Cardiac fibroblast (primary cell): ENCODE data around the gene SKOR1.

Experiments used
- DNase-seq, 2 donors: peaks; one replicate each; pipeline versions ENCODE4 v3.0.0 to v3.0.0-alpha.2; 2010; ENCODE audit warnings: low read depth in 2 of 2
- H3K4me3 ChIP-seq, 2 donors: replicated peaks in 1 of 2; 1 replicate in 1 of 2; 2 replicates in 1 of 2; pipeline ENCODE4 v1.5.1; 2011; ENCODE audit warnings: low read depth in 2 of 2, low read length in 2 of 2, mild to moderate bottlenecking in 2 of 2, moderate library complexity in 1 of 2
- CTCF ChIP-seq: IDR thresholded peaks from one replicate; pipeline ENCODE4 v1.5.1; 2011; ENCODE audit warnings: low read depth, mild to moderate bottlenecking, low read length, inconsistent platforms

SKOR1 gene

DNA sequence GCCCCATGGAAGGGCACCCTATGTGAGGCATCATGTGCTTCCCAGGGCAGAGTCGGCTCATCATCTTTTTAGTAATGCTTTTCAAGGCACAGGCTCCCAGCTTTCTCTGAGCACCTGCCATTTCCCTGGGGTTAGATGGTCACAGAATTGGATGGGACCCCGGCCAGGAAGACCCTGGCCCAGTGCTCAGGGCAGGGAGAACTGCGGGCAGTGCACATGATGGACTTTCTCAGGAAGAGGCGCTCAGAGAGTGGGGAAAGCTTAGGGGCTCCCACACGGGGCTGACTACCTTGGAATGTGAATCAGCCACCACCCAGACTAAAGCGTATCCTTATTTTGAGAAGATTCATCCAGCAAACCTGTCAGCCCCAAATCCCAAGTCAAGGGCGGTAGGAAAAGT lies 16.5 kb upstream of the SKOR1 start:
- no peak overlapping the region for H3K4me3 ChIP-seq
- no peak for TF ChIP-seq CTCF

GRCh38 chr15:67809441-67809840 lies 15.9 kb upstream of the SKOR1 start:
- DNase-seq, result no peak
- TF ChIP-seq CTCF, result no peak
- H3K4me3 ChIP-seq, result no peak overlapping the region

More for the DNA sequence above, 16.5 kb upstream of the SKOR1 start:
- DNase-seq, result no peak

GRCh38 chr15:67809866-67810265 lies 15.4 kb upstream of the SKOR1 start:
- TF ChIP-seq CTCF, result no peak

DNA sequence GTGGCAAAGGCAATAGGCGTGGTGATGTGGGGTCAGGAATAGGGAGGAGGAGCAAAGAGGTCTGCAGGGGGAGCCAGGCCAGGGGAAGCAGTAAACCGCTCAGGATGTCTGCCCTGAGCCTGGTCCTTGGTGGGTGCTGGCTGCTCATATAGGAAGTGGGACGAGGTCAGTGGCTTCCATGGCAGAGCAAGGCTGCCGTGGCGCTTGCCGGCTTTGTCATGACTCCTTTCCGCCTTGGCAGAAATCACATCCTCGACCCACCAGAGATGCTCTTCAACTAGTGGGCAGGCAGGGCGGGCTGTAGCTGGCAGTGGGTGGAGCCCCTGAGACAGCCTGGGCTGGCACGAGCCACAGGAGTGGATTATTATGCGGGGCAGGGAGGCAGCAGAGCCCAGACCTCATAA lies 13.1 kb upstream of the SKOR1 start:
- TF ChIP-seq CTCF, result no peak
- no peak overlapping the region for H3K4me3 ChIP-seq
- no peak for DNase-seq

More at GRCh38 chr15:67809866-67810265, 15.4 kb upstream of the SKOR1 start:
- no peak overlapping the region for H3K4me3 ChIP-seq
- DNase-seq, result no peak

GRCh38 chr15:67813104-67813634 lies 12.1 kb upstream of the SKOR1 start:
- TF ChIP-seq CTCF, result no peak
- no peak overlapping the region for H3K4me3 ChIP-seq

DNA sequence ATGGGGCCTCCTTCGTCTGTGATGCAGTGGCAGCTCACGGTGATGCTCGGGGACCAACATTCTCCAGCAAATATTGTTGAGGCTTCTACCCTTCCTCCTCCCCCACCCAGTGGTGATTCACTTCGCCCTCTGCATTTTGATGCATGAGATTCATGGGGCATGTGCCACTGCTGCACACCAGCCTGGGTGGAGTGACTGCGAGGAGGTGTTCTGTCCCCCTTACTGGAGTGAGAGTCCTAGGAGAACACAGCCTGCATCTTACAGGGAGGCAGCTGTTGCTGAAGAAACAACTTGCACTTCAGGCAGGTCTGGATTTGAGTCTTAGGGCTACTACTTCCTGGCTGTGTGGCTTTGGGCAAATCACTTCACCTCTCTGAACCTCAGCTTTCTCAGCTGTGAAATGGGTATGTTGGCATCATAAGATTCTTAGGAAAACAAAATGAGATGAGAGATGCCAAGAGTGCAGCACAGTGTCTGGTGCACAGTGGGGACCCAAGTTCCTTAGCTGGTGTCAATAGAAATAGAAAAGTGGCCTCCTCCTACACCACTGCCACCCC lies 10.2 kb upstream of the SKOR1 start:
- no peak overlapping the region for H3K4me3 ChIP-seq
- no peak for DNase-seq
- no peak for TF ChIP-seq CTCF

More at GRCh38 chr15:67813104-67813634, 12.1 kb upstream of the SKOR1 start:
- DNase-seq, result no peak

DNA sequence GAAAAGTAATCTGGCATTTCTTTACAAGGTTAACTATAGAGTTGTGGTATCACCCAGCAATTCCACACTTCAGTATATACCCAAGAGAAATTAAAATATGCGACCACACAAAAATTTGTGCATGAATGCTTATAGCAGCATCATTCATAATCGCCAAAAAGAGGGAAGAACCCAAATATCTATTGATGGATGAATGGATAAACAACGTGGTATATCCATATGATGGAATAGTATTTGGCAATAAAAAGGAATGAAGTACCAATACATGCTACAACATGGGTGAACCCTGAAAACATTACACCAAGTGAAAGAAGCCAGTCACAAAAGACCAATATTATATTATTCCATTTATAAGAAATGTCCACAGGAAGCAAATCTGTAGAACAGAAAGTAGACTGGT lies 8.6 kb upstream of the SKOR1 start:
- no peak for DNase-seq
- TF ChIP-seq CTCF, result no peak
- no peak overlapping the region for H3K4me3 ChIP-seq
